NCI-H2171 treated with DMSO at 0.1 percent for 48 hours (cell line): ENCODE measurements around the gene PRR33.
"Not testable (repeated sequence)": the region's sequence is repeated elsewhere in the genome, so short reads cannot be mapped to it uniquely, and the experiment has no call there.

Experiments used
- DNase-seq: peaks from one replicate; lab custom pipeline; 2025; lab: John Stamatoyannopoulos, UW

Gene PRR33

GRCh38 chr11:1875851-1876301 is 15.8 kb downstream of the PRR33 start:
- peak; percentile 34 for DNase-seq

GRCh38 chr11:1875093-1875850 is 16.4 kb downstream of the PRR33 start:
- no peak for DNase-seq

GRCh38 chr11:1874441-1875092 is 17.1 kb downstream of the PRR33 start:
- DNase-seq: not testable (repeated sequence)

- not testable (repeated sequence) for DNase-seq
Observed at GRCh38 chr11:1873813-1874150, 17.9 kb downstream of the PRR33 start.

- DNase-seq: no peak
Observed at GRCh38 chr11:1873048-1873812, 18.5 kb downstream of the PRR33 start.

GRCh38 chr11:1872267-1872985 is 19.3 kb downstream of the PRR33 start:
- DNase-seq: no peak

GRCh38 chr11:1871531-1871930 is 20.2 kb downstream of the PRR33 start:
- no peak for DNase-seq

- no peak for DNase-seq
Observed at GRCh38 chr11:1870721-1871466, 20.8 kb downstream of the PRR33 start.

- no peak for DNase-seq
Observed at GRCh38 chr11:1870326-1870696, 21.4 kb downstream of the PRR33 start.

GRCh38 chr11:1869427-1870325 is 22.0 kb downstream of the PRR33 start:
- DNase-seq: no peak

- DNase-seq: no peak
Observed at GRCh38 chr11:1868636-1869291, 22.9 kb downstream of the PRR33 start.

GRCh38 chr11:1868056-1868635 is 23.5 kb downstream of the PRR33 start:
- no peak for DNase-seq

- DNase-seq: no peak
Observed at GRCh38 chr11:1867381-1867780, 24.3 kb downstream of the PRR33 start.

GRCh38 chr11:1866776-1867175 is 24.9 kb downstream of the PRR33 start:
- DNase-seq: no peak

- DNase-seq: no peak
Observed at GRCh38 chr11:1866226-1866625, 25.5 kb downstream of the PRR33 start.

- DNase-seq: no peak
Observed at GRCh38 chr11:1864831-1865665, 26.6 kb downstream of the PRR33 start.

- no peak for DNase-seq
Observed at GRCh38 chr11:1864231-1864630, 27.5 kb downstream of the PRR33 start.

GRCh38 chr11:1863352-1864216 is 28.1 kb downstream of the PRR33 start:
- DNase-seq: no peak
